Esophagus (tissue), 2 donors: ENCODE data around the gene NEUROG2. TPM values are rescaled to one million over a fixed set of nuclear protein-coding genes. Genes with fewer than 3 reads are reported as not detected.

ENCODE experiments used
- H3K27ac ChIP-seq, 2 donors: one replicate each; pipeline ENCODE4 v1.5.1; 2013; ENCODE audit warnings: low read depth in 2 of 2, mild to moderate bottlenecking in 2 of 2, inconsistent platforms in 1 of 2, low read length in 1 of 2, moderate library complexity in 1 of 2
- H3K27me3 ChIP-seq, 2 donors: one replicate each; pipeline ENCODE4 v1.6.1; 2013; ENCODE audit warnings: low read length in 2 of 2, control low read depth in 1 of 2, mild to moderate bottlenecking in 1 of 2; ENCODE audit not compliant: insufficient read depth in 2 of 2, control insufficient read depth in 1 of 2
- H3K36me3 ChIP-seq, 2 donors: one replicate each; pipeline ENCODE4 v1.6.1; 2013; ENCODE audit warnings: low read length in 1 of 2; ENCODE audit not compliant: control insufficient read depth in 2 of 2, insufficient read depth in 2 of 2
- H3K4me1 ChIP-seq, 2 donors: one replicate each; pipeline ENCODE4 v1.6.1; 2013; ENCODE audit warnings: low read length in 1 of 2; ENCODE audit not compliant: control insufficient read depth in 2 of 2, insufficient read depth in 2 of 2
- H3K4me3 ChIP-seq, 2 donors: one replicate each; pipeline ENCODE4 v1.5.1; 2013; ENCODE audit warnings: low read length in 2 of 2, mild to moderate bottlenecking in 2 of 2, low read depth in 1 of 2, moderate library complexity in 1 of 2
- H3K9me3 ChIP-seq, 2 donors: one replicate each; pipeline ENCODE4 v1.6.1; 2013; ENCODE audit warnings: mild to moderate bottlenecking in 2 of 2, low read depth in 1 of 2, low read length in 1 of 2, moderate library complexity in 1 of 2; ENCODE audit not compliant: control insufficient read depth in 2 of 2, insufficient read depth in 1 of 2
- WGBS, 2 donors: extraction: QIAGEN DNeasy Blood & Tissue Kit; methylation state at CpG; one replicate each; pipeline ENCODE4 v1.1.7; 2013; 5-methylcytosine and 5-hydroxymethylcytosine counted together
- polyA plus RNA-seq, 2 donors: library from polyadenylated mRNA; stranded (reverse); fragments of 200-250 nt; gene quantifications; one replicate each; pipeline ENCODE4 v1.2.3, GENCODE V29; 2013
- donor health status: healthy with polysubstance abuse.
- donor health status: Bipolar disorder and iron deficiency.

The NEUROG2 gene
- polyA plus RNA-seq, 2 donors, result not detected

GRCh38 chr4:112550728-112551127 is 34.7 kb upstream of the NEUROG2 start:
- H3K36me3 ChIP-seq, result no peaks in the 10 kb centered on the region
- WGBS, 2 donors, result 89 to 94% methylated on average over 2 of the region's 2 CpGs
- no peaks in the 10 kb centered on the region for H3K27me3 ChIP-seq
- H3K4me3 ChIP-seq, result no peak overlapping the region
- no peak overlapping the region for H3K27ac ChIP-seq
- no peaks in the 10 kb centered on the region for H3K4me1 ChIP-seq
- no peaks in the 10 kb centered on the region for H3K9me3 ChIP-seq

- H3K4me1 ChIP-seq, result no peaks in the 10 kb centered on the region
- 65 to 70% methylated on average over 2 of the region's 2 CpGs for WGBS, 2 donors
These were observed 30.5 kb upstream of the NEUROG2 start for GRCh38 chr4:112546476-112546875.

GRCh38 chr4:112545346-112545745 is 29.4 kb upstream of the NEUROG2 start:
- H3K27me3 ChIP-seq, result no peaks in the 10 kb centered on the region
- H3K27ac ChIP-seq, result no peak overlapping the region
- WGBS, 2 donors, result 92 to 93% methylated on average over 3 of the region's 3 CpGs
- H3K4me3 ChIP-seq, result no peak overlapping the region
- no peaks in the 10 kb centered on the region for H3K4me1 ChIP-seq
- H3K9me3 ChIP-seq, result no peaks in the 10 kb centered on the region
- H3K36me3 ChIP-seq, result no peaks in the 10 kb centered on the region

More at GRCh38 chr4:112546476-112546875, 30.5 kb upstream of the NEUROG2 start:
- no peaks in the 10 kb centered on the region for H3K36me3 ChIP-seq
- H3K27me3 ChIP-seq, result no peaks in the 10 kb centered on the region
- H3K9me3 ChIP-seq, result no peaks in the 10 kb centered on the region
- no peak overlapping the region for H3K4me3 ChIP-seq
- no peak overlapping the region for H3K27ac ChIP-seq

- H3K27ac ChIP-seq, result no peak overlapping the region
These were observed 24.7 kb upstream of the NEUROG2 start for GRCh38 chr4:112540695-112541094.

GRCh38 chr4:112536123-112536522 is 20.1 kb upstream of the NEUROG2 start:
- H3K9me3 ChIP-seq, result no peaks in the 10 kb centered on the region
- H3K36me3 ChIP-seq, result no peaks in the 10 kb centered on the region
- H3K4me1 ChIP-seq, result no peaks in the 10 kb centered on the region
- H3K27ac ChIP-seq, result no peak overlapping the region
- H3K27me3 ChIP-seq, result no peaks in the 10 kb centered on the region
- no peak overlapping the region for H3K4me3 ChIP-seq
- WGBS, 2 donors, result 86 to 96% methylated on average over 2 of the region's 2 CpGs

More at GRCh38 chr4:112540695-112541094, 24.7 kb upstream of the NEUROG2 start:
- WGBS, 2 donors, result 90% methylated on average over 1 of the region's 1 CpG
- no peaks in the 10 kb centered on the region for H3K36me3 ChIP-seq
- no peaks in the 10 kb centered on the region for H3K27me3 ChIP-seq
- H3K4me3 ChIP-seq, result no peak overlapping the region
- no peaks in the 10 kb centered on the region for H3K9me3 ChIP-seq
- no peaks in the 10 kb centered on the region for H3K4me1 ChIP-seq

GRCh38 chr4:112532267-112532666 is 16.3 kb upstream of the NEUROG2 start:
- Histone ChIP-seq H3K4me3 (no peak overlapping the region), H3K9me3 (no peaks in the 10 kb centered on the region), H3K27me3 (no peaks in the 10 kb centered on the region), H3K4me1 (no peaks in the 10 kb centered on the region), H3K27ac (no peak overlapping the region), H3K36me3 (no peaks in the 10 kb centered on the region)
- 61 to 74% methylated on average over 3 of the region's 3 CpGs for WGBS, 2 donors

- Histone ChIP-seq H3K36me3 (no peaks in the 10 kb centered on the region), H3K4me1 (no peaks in the 10 kb centered on the region), H3K9me3 (no peaks in the 10 kb centered on the region), H3K27ac (no peak overlapping the region), H3K4me3 (no peak overlapping the region), H3K27me3 (peaks cover 0 to under 1% of the 10 kb centered on the region in 2 donors)
- 46 to 54% methylated on average over 1 of the region's 1 CpG for WGBS, 2 donors
These were observed 15.2 kb upstream of the NEUROG2 start for GRCh38 chr4:112531146-112531545.

- Histone ChIP-seq H3K36me3 (no peaks in the 10 kb centered on the region), H3K4me1 (peaks cover 3 to 9% of the 10 kb centered on the region in 2 donors), H3K27ac (no peak overlapping the region), H3K9me3 (peaks cover under 1 to 4% of the 10 kb centered on the region in 2 donors), H3K27me3 (peaks cover 3 to 19% of the 10 kb centered on the region in 2 donors), H3K4me3 (no peak overlapping the region)
- 72 to 79% methylated on average over 1 of the region's 1 CpG for WGBS, 2 donors
These were observed 10.1 kb upstream of the NEUROG2 start for GRCh38 chr4:112526061-112526460.

GRCh38 chr4:112523764-112524505 is 8.0 kb upstream of the NEUROG2 start:
- H3K4me1 ChIP-seq, result peaks cover 7 to 11% of the 10 kb centered on the region in 2 donors
- no peaks in the 10 kb centered on the region for H3K36me3 ChIP-seq
- H3K27ac ChIP-seq, result no peak overlapping the region
- 2% methylated on average over 46 of the region's 46 CpGs for WGBS, 2 donors
- peaks cover 6% of the 10 kb centered on the region in 2 donors for H3K9me3 ChIP-seq
- peaks cover 3 to 37% of the 10 kb centered on the region in 2 donors for H3K27me3 ChIP-seq
- H3K4me3 ChIP-seq, result peak overlapping the region in 1 of 2 donors; percentile 47
